NCI-H2196 treated with DMSO at 0.1 percent for 48 hours (cell line): ENCODE measurements around the gene VEPH1.

Source experiments
- DNase-seq: peaks from one replicate; lab custom pipeline; 2025; ENCODE audit not compliant: unreplicated experiment; lab: John Stamatoyannopoulos, UW

Gene VEPH1

DNA sequence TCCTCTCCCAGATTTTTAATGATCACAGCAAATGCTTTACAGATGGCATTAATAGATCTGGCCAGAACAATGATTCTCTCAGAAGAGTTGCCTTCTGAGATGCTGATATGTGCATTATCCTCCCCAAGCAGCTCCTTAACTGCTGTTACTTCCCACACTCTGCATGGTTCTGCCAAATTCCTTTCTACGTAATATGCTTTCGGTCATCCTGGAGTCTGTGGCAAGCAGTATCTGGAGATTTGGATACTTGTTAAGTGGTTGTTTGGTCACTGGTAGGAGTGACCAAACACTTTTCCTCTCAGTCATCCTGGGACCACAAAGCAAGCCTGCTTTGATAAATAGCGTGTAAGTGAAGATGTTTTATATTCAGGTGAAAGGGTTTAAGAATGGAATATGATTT, 272.1 kb downstream of the VEPH1 start:
- DNase-seq = no peak

DNA sequence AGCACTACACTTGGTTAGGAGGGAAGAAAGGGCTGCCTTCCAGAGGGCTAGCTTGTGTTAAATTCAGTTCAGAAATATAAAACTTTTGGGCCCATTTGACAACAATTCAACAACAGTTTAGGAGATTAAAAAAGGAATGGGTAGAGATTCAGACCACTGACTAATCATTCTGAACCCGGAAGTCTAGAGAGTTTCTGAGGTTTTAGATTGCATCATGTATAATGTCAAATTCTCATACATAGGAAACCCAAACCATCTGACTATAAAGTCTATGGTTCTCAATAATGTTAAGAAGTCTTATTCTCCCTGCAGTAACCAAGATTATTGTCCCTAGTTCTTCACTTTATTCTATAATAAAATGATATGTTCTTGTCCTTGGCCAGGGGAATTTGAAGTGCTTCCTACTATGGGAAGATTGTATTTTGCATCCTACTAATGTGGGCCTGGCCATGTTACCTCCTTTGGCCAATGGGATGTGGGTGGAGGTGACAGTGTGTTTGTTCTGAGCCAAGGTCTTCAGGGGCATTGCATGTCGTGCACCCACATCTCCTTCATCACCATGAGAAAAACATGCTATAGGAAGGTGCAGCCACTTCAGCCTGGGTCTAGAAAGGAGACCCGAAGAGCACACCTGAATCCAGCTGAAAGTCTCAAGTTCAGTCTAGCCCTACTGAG, 276.9 kb downstream of the VEPH1 start:
- no peak for DNase-seq

DNA sequence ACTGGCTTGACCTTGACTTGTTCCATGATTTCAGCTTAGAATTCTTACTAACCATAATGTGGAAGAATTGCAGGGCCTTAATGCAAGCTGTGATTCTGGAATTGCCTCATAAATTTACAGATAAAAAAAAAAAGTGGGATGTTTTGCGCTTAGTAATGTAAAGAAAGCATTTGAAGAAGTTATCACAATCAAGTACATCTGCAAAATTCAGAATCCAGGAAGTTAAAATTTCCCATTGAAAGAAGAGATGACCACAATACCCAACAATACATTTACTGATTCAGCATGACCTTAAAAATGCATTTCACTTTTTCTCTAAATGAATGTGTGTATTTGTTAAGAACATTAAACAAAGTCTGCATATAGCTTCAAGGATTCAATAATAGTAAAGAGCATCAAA, 278.2 kb downstream of the VEPH1 start:
- DNase-seq = no peak

- no peak for DNase-seq
Measured at GRCh38 chr3:157220883-157221282, 282.3 kb downstream of the VEPH1 start.

- no peak for DNase-seq
Measured at GRCh38 chr3:157220211-157220610, 283.0 kb downstream of the VEPH1 start.

DNA sequence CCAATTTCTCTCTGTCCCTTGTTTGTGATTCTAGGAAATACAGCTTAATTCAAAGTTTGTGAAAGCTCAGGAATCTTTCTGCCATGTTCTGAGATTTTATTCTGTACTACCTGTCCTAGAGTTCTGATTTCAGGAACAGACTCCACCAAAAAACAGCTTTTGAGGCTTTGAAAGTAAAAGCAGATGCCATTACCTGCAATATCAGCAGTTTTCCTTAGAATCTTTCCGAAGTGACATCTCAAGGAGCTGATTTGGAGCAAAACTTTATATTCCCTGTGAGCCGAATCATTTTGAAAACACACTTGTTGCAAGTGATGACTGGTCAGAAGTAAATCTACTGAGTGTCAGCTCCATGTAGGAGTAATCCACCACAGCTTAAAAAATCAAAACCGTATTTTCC, 284.0 kb downstream of the VEPH1 start:
- DNase-seq = no peak
